Activated CD8-positive, alpha-beta T cell treated with anti-CD3 and anti-CD28 coated beads, Interleukin-2, amount 10 ng/mL, durations not matched to agents 7 days and 5 days (primary cell): Measurements from ENCODE around the gene GSE1. TPM values are rescaled to one million over a fixed set of nuclear protein-coding genes. Genes with fewer than 3 reads are reported as not detected.

Experiments
- ATAC-seq: fragments of 150-1000 bp; cut with Tn5 transposase; one replicate; pipeline ENCODE4 v1.10.0; 2021; ENCODE audit warnings: moderate library complexity
- CTCF ChIA-PET: fragments of 350-600 bp; sonication (Branson Sonifier 250); formaldehyde crosslinking; loops from one replicate; lab custom pipeline; 2021; ENCODE audit warnings: antibody characterized with exemption; lab: Charles Lee
- POLR2A ChIA-PET: fragments of 350-600 bp; sonication (Branson Sonifier 250); formaldehyde crosslinking; loops from one replicate; lab custom pipeline; 2021; ENCODE audit warnings: antibody characterized with exemption; lab: Charles Lee
- DNase-seq: peaks from one replicate; pipeline ENCODE4 v3.0.0-alpha.2; 2020
- H3K27ac Mint-ChIP-seq: one replicate; pipeline ENCODE4 v1.8.0; 2021; ENCODE audit warnings: mild to moderate bottlenecking, mixed read lengths
- H3K27me3 Mint-ChIP-seq: one replicate; pipeline ENCODE4 v1.8.0; 2021; ENCODE audit warnings: low read depth, mixed read lengths
- H3K36me3 Mint-ChIP-seq: one replicate; pipeline ENCODE4 v1.8.0; 2021; ENCODE audit warnings: low read depth, mixed read lengths
- H3K4me1 Mint-ChIP-seq: one replicate; pipeline ENCODE4 v1.8.0; 2021; ENCODE audit warnings: low read depth, mixed read lengths
- H3K4me3 Mint-ChIP-seq: one replicate; pipeline ENCODE4 v1.8.0; 2021; ENCODE audit warnings: mild to moderate bottlenecking, mixed read lengths
- H3K9me3 Mint-ChIP-seq: one replicate; pipeline ENCODE4 v1.8.0; 2022; ENCODE audit warnings: mixed read lengths; ENCODE audit not compliant: insufficient read depth
- total RNA-seq, 2 experiments: library from RNA; stranded (reverse); gene quantifications; one replicate each; pipeline ENCODE4 v1.2.3, GENCODE V29; 2021

Gene GSE1
- total RNA-seq, 2 experiments from 2014 or later: 48.9 to 51.4 TPM

DNA sequence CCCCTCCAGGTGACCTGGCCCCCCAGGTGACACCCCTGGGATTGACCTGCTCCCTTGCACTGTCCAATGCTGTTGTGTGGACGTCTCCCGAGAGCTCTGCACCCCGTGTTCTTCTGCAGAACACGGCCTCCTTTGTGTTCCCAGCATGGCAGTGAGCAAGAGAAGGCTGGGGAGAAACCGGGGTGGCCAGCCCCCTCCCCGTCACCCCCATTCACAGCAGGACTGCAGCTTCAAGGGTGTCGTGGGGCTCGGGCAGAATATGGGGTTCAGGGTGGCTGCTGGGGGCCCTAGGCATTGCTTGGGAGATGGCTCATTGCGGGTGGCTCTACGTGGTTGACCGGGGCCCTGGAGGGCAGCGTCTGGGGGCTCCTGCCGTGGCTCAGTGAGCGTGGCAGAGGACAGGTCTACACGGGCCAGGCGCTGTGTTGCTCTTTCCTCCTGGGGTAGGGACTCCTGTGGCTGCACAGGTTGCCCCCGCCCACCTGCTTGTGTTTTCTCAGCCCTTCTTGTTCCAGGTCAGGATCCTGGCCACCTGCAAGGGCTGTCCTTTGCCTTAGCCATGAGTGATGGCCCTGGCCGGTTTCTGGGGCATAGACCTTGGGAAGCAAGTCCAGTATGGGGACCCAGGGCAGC lies 12.5 kb downstream of the GSE1 start:
- peaks cover 25% of the 10 kb centered on the region for H3K36me3 Mint-ChIP-seq
- H3K4me3 Mint-ChIP-seq: no peak overlapping the region
- CTCF ChIA-PET: interaction anchor here (3.6 kb wide), 1 partner anchor 10 kb away, joined by 40 read pairs; no protein-coding TSS in a partner anchor
- POLR2A ChIA-PET: no interaction called here
- H3K27me3 Mint-ChIP-seq: no peaks in the 10 kb centered on the region
- no peak for DNase-seq
- H3K4me1 Mint-ChIP-seq: peaks cover 31% of the 10 kb centered on the region
- ATAC-seq: no peak
- H3K27ac Mint-ChIP-seq: no peak overlapping the region
- H3K9me3 Mint-ChIP-seq: peaks cover 17% of the 10 kb centered on the region

GRCh38 chr16:85626191-85626981 lies 13.3 kb downstream of the GSE1 start:
- ATAC-seq: no peak
- peaks cover 17% of the 10 kb centered on the region for H3K9me3 Mint-ChIP-seq
- H3K27ac Mint-ChIP-seq: no peak overlapping the region

GRCh38 chr16:85627089-85627488 lies 14.0 kb downstream of the GSE1 start:
- ATAC-seq (peak; percentile 60), DNase-seq (peak; percentile 54)
- CTCF ChIA-PET: interaction anchor here (1.2 to 3.6 kb wide), 2 partner anchors 11 to 330 kb away, joined by 3 to 40 read pairs; no protein-coding TSS in a partner anchor
- POLR2A ChIA-PET: interaction anchor here (0.8 kb wide), 1 partner anchor 73 kb away, joined by 3 read pairs; no protein-coding TSS in a partner anchor
- H3K9me3 Mint-ChIP-seq: peaks cover 17% of the 10 kb centered on the region
- H3K36me3 Mint-ChIP-seq: peaks cover 26% of the 10 kb centered on the region
- no peaks in the 10 kb centered on the region for H3K27me3 Mint-ChIP-seq
- H3K27ac Mint-ChIP-seq: peak overlapping the region; percentile 25
- peaks cover 29% of the 10 kb centered on the region for H3K4me1 Mint-ChIP-seq
- H3K4me3 Mint-ChIP-seq: no peak overlapping the region

More at GRCh38 chr16:85626191-85626981, 13.3 kb downstream of the GSE1 start:
- H3K27me3 Mint-ChIP-seq: no peaks in the 10 kb centered on the region
- ChIA-PET POLR2A (no interaction called here), CTCF (interaction anchor here (1.2 to 3.6 kb wide), 2 partner anchors 10 to 329 kb away, joined by 3 to 40 read pairs; no protein-coding TSS in a partner anchor)
- DNase-seq: no peak
- H3K4me3 Mint-ChIP-seq: no peak overlapping the region
- peaks cover 29% of the 10 kb centered on the region for H3K4me1 Mint-ChIP-seq
- peaks cover 26% of the 10 kb centered on the region for H3K36me3 Mint-ChIP-seq

DNA sequence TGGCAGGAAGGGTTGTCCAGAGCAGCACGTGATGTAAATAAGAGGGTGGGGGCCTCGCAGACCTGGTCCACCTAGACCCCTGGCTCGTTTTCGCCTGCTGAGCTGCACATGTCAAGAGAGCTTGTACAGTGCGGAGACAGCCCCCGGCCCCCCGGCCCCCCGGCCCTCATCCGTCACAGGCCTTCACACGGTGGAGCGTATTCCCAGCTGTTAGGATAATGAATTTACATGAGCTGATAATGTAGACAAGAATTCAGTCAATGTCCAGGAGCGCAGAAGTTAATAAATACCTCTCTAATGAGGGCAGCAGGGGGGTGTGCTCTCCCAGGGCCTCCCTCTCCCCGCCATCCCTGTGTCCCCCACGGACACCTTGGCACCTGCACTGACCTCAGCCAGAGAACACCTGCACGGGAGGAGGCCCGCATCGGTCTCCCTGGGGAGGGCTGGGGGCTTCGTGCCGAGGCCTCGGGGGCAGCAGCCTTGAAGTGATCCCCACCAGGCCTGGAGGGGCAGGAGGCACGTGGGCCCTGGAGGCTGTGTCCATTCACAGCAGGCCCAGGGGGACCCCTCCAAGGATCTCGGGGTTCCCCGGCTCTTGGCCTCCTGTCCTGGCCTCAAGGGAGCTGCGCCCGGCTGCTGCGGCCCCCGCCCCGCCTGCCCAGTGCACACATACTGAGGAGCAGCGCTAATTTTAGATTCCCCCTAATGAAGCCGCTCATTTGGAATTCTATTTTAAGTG lies 14.6 kb downstream of the GSE1 start:
- Mint-ChIP-seq H3K27ac (no peak overlapping the region), H3K27me3 (no peaks in the 10 kb centered on the region), H3K4me1 (peaks cover 27% of the 10 kb centered on the region), H3K4me3 (no peak overlapping the region), H3K36me3 (peaks cover 26% of the 10 kb centered on the region), H3K9me3 (peaks cover 17% of the 10 kb centered on the region)
- CTCF ChIA-PET: interaction anchor here (3.6 kb wide), 1 partner anchor 12 kb away, joined by 40 read pairs; no protein-coding TSS in a partner anchor
- ATAC-seq (no peak), DNase-seq (no peak)
- POLR2A ChIA-PET: interaction anchor here (0.8 kb wide), 1 partner anchor 74 kb away, joined by 3 read pairs; no protein-coding TSS in a partner anchor

DNA sequence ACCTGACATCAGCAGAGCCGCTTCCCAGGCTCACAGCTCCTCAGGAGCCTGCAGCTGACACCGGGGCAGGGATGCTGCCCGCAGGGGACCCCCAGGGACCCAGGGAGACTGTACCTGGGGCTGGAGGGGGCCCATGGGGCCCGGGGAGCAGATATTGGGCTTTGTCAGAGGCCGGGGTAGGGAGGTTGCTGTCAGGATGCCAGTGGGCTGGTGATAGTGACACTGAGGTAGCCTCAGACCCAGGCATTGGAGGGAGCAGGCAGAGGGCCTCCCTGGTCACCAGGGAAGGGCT lies 15.1 kb downstream of the GSE1 start:
- DNase-seq (no peak), ATAC-seq (no peak)
- CTCF ChIA-PET: interaction anchor here (1.6 to 3.6 kb wide), 2 partner anchors 12 to 75 kb away, joined by 3 to 40 read pairs; no protein-coding TSS in a partner anchor
- POLR2A ChIA-PET: no interaction called here
- peaks cover 26% of the 10 kb centered on the region for H3K36me3 Mint-ChIP-seq
- H3K4me3 Mint-ChIP-seq: no peak overlapping the region
- peaks cover 26% of the 10 kb centered on the region for H3K4me1 Mint-ChIP-seq
- H3K27me3 Mint-ChIP-seq: no peaks in the 10 kb centered on the region
- H3K9me3 Mint-ChIP-seq: peaks cover 17% of the 10 kb centered on the region
- H3K27ac Mint-ChIP-seq: no peak overlapping the region

DNA sequence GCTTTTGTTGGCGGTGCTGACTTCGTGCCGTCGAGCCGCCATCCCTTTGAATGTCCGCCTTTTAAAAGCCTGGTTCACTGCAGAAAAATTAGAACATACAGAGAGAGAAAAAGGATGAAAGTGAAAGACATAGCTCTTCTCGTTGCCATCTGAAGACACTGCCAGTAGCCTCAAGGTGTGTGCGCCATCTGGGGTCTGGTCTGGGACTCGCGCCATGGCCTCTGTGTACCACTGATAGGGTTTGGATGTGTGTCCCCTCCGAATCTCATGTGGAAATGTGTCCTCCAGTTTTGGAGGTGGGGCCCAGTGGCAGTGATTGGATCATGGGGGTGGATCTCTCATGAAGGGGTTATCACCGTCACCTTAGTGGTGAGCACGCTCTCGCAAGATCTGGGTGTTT lies 15.5 kb downstream of the GSE1 start:
- Mint-ChIP-seq H3K4me3 (no peak overlapping the region), H3K4me1 (peaks cover 26% of the 10 kb centered on the region), H3K36me3 (peaks cover 26% of the 10 kb centered on the region), H3K9me3 (peaks cover 17% of the 10 kb centered on the region), H3K27me3 (no peaks in the 10 kb centered on the region), H3K27ac (no peak overlapping the region)
- ATAC-seq: no peak
- ChIA-PET POLR2A (no interaction called here), CTCF (interaction anchor here (1.6 to 3.6 kb wide), 2 partner anchors 13 to 75 kb away, joined by 3 to 40 read pairs; no protein-coding TSS in a partner anchor)
- DNase-seq: no peak

GRCh38 chr16:85629326-85629725 lies 16.2 kb downstream of the GSE1 start:
- peaks cover 26% of the 10 kb centered on the region for H3K4me1 Mint-ChIP-seq
- CTCF ChIA-PET: interaction anchor here (1.6 kb wide), 1 partner anchor 76 kb away, joined by 3 read pairs; no protein-coding TSS in a partner anchor

DNA sequence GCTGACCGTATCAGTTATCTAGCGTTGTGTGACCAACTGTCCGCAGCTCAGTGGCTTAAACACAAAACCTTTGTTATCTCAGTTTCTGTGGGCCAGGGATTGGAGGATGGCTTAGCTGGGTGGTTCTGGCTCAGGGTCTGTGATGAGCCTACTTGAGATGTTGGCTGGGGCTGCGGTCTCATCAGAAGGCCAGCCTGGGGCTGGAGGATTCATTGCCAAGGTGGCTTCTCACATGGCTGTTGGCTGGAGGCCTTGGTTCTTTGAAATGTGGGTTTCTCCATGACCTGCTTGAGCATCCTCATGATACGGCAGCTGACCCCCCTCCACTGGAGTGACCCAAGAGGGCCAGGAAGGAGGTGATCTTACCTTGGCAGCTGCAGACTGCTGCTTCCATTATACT lies 16.7 kb downstream of the GSE1 start:
- ATAC-seq (no peak), DNase-seq (no peak)
- ChIA-PET CTCF (interaction anchor here (1.0 kb wide), 1 partner anchor 19 kb away, joined by 3 read pairs; no protein-coding TSS in a partner anchor), POLR2A (no interaction called here)
- Mint-ChIP-seq H3K36me3 (peaks cover 26% of the 10 kb centered on the region), H3K9me3 (peaks cover 17% of the 10 kb centered on the region), H3K27me3 (no peaks in the 10 kb centered on the region), H3K4me1 (peaks cover 26% of the 10 kb centered on the region), H3K4me3 (no peak overlapping the region), H3K27ac (no peak overlapping the region)

More at GRCh38 chr16:85629326-85629725, 16.2 kb downstream of the GSE1 start:
- Mint-ChIP-seq H3K4me3 (no peak overlapping the region), H3K36me3 (peaks cover 26% of the 10 kb centered on the region), H3K27ac (no peak overlapping the region), H3K27me3 (no peaks in the 10 kb centered on the region), H3K9me3 (peaks cover 17% of the 10 kb centered on the region)
- POLR2A ChIA-PET: no interaction called here
- ATAC-seq (no peak), DNase-seq (no peak)

DNA sequence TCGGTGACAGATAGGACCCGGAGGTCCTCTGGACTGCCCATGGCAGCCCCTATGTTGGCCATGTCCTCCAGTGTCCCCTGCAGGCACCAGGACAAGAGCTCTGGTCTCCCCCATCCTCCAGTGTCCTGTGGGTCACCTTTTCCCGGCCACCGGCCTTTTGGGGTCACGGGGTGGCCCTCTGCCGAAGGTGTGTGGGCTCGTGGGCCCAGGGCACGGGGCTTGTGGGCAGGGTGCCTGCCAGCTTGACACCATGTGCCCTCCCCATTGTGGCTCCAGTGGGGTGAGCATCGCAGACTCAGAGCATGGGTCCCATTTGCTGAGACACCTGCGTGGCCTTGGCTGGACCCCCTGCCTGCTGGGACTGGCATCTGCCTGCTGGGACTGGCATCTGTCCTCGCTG lies 18.1 kb downstream of the GSE1 start:
- CTCF ChIA-PET: no interaction called here
- H3K27me3 Mint-ChIP-seq: no peaks in the 10 kb centered on the region
- no peak overlapping the region for H3K4me3 Mint-ChIP-seq
- H3K36me3 Mint-ChIP-seq: peaks cover 24% of the 10 kb centered on the region
- H3K9me3 Mint-ChIP-seq: peaks cover 17% of the 10 kb centered on the region
- no peak overlapping the region for H3K27ac Mint-ChIP-seq
- no peak for ATAC-seq
- POLR2A ChIA-PET: no interaction called here
- peaks cover 20% of the 10 kb centered on the region for H3K4me1 Mint-ChIP-seq
- no peak for DNase-seq

DNA sequence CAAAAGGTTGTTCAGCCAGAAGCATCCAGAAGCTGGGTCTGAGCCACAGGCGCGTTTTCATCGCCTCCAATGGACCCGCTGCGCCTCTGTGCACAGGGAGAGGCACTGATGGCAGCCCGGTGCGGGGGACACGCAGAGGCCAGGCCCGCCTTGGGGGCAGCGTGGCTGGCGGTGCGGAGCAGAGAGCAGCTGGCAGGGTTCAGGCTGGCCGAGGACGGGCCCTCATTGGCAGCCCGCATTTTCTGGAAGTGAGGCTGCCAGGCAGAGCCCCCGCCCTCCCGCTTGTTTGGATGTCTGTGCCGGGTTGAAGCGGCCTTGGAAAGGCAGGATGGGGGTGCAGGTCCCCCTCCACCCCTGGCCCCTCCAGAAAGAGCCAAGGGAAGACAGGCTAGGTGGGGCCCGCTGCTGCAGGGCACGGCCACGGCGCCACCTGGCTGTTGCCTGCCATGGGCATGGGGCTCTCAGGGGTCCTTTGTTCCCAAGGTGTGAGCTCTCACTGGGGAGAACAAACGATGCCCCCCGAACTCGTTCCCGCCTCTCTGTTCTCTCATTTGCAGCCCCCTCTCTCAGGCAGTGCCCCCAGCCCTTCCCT lies 18.8 kb downstream of the GSE1 start:
- H3K27ac Mint-ChIP-seq: no peak overlapping the region
- POLR2A ChIA-PET: no interaction called here
- H3K9me3 Mint-ChIP-seq: peaks cover 17% of the 10 kb centered on the region
- DNase-seq: no peak
- CTCF ChIA-PET: no interaction called here
- no peak overlapping the region for H3K4me3 Mint-ChIP-seq
- no peaks in the 10 kb centered on the region for H3K27me3 Mint-ChIP-seq
- ATAC-seq: no peak
- H3K4me1 Mint-ChIP-seq: peaks cover 15% of the 10 kb centered on the region
- H3K36me3 Mint-ChIP-seq: peaks cover 24% of the 10 kb centered on the region

GRCh38 chr16:85632709-85633437 lies 19.8 kb downstream of the GSE1 start:
- Mint-ChIP-seq H3K27me3 (no peaks in the 10 kb centered on the region), H3K36me3 (peaks cover 21% of the 10 kb centered on the region), H3K27ac (no peak overlapping the region), H3K9me3 (peaks cover 17% of the 10 kb centered on the region), H3K4me1 (peaks cover 9% of the 10 kb centered on the region), H3K4me3 (no peak overlapping the region)
- DNase-seq (no peak), ATAC-seq (no peak)
- CTCF ChIA-PET: no interaction called here
- POLR2A ChIA-PET: no interaction called here
